H1 (cell line): ENCODE measurements around the gene MAP4K4. TPM values are rescaled to one million over a fixed set of nuclear protein-coding genes. Genes with fewer than 3 reads are reported as not detected.

Experiments used
- CTCF ChIA-PET: fragments of 300-600 bp; sonication (Branson Sonifier 250); formaldehyde crosslinking; loops from one replicate; lab custom pipeline; 2021; ENCODE audit not compliant: partially characterized antibody; lab: Charles Lee
- POLR2A ChIA-PET: fragments of 300-600 bp; sonication (Branson Sonifier 250); formaldehyde crosslinking; loops from one replicate; lab custom pipeline; 2021; ENCODE audit warnings: inconsistent platforms; ENCODE audit not compliant: partially characterized antibody; lab: Charles Lee
- DNase-seq, 2 experiments: peaks; one replicate each; pipeline versions ENCODE4 v3.0.0 to v3.0.0-alpha.2; 2010 to 2022; ENCODE audit warnings: low spot score in 2 of 2, low read depth in 1 of 2, mixed read lengths in 1 of 2
- FAIRE-seq: peaks from 2 replicates; lab custom pipeline; 2011; peaks lifted over from hg19 to GRCh38; lab: Jason Lieb, UNC
- H2AFZ ChIP-seq: 2 replicates; pipeline ENCODE4 v1.8.1; 2012; ENCODE audit warnings: low read length, inconsistent platforms
- H2AK5ac ChIP-seq: 2 replicates; pipeline ENCODE4 v1.6.1; 2013; ENCODE audit warnings: low read depth, low read length
- H2BK120ac ChIP-seq: replicated peaks from 2 replicates; pipeline ENCODE3; 2013; ENCODE audit warnings: low read depth, low read length, inconsistent platforms
- H2BK12ac ChIP-seq: 2 replicates; pipeline ENCODE4 v1.6.1; 2013; ENCODE audit warnings: low read depth, low read length
- H2BK15ac ChIP-seq: 2 replicates; pipeline ENCODE4 v1.6.1; 2013; ENCODE audit warnings: low read length
- H2BK20ac ChIP-seq: 2 replicates; pipeline ENCODE4 v1.6.1; 2013; ENCODE audit warnings: low read length
- H2BK5ac ChIP-seq: 2 replicates; pipeline ENCODE4 v1.6.1; 2013; ENCODE audit warnings: low read depth, low read length
- H3K14ac ChIP-seq: 2 replicates; pipeline ENCODE4 v1.6.1; 2013; ENCODE audit warnings: inconsistent platforms; ENCODE audit not compliant: insufficient read length
- H3K18ac ChIP-seq: 2 replicates; pipeline ENCODE4 v1.6.1; 2013; ENCODE audit warnings: low read length; ENCODE audit errors: extremely low read depth
- H3K23ac ChIP-seq: 2 replicates; pipeline ENCODE4 v1.6.1; 2013; ENCODE audit warnings: inconsistent platforms; ENCODE audit not compliant: insufficient read length
- H3K23me2 ChIP-seq: 2 replicates; pipeline ENCODE4 v1.6.1; 2013; ENCODE audit warnings: low read depth, low read length
- H3K27ac ChIP-seq: 2 replicates; pipeline ENCODE4 v1.6.1; 2011; ENCODE audit warnings: low read depth, low read length, inconsistent platforms
- H3K27me3 ChIP-seq, 4 experiments: replicated peaks in 1 of 4; 1 replicate in 1 of 4; 2 replicates in 3 of 4; pipeline versions ENCODE4 v1.6.1 to v1.8.1; 2011 to 2013; ENCODE audit warnings: low read length in 3 of 4, mild to moderate bottlenecking in 3 of 4, inconsistent platforms in 2 of 4, mixed read lengths in 2 of 4, moderate library complexity in 1 of 4; ENCODE audit not compliant: control insufficient read depth in 3 of 4, insufficient read depth in 3 of 4; ENCODE audit errors: extremely low read depth in 1 of 4
- H3K36me3 ChIP-seq, 4 experiments: 2 replicates each; pipeline versions ENCODE4 v1.6.1 to v1.8.1; 2011 to 2013; ENCODE audit warnings: mild to moderate bottlenecking in 4 of 4, low read length in 3 of 4, moderate library complexity in 2 of 4, control low read depth in 1 of 4, inconsistent platforms in 1 of 4; ENCODE audit not compliant: insufficient read depth in 4 of 4, control insufficient read depth in 2 of 4
- H3K4ac ChIP-seq: replicated peaks from 2 replicates; pipeline ENCODE3; 2013; ENCODE audit warnings: low read length, low read depth, mixed read lengths, inconsistent platforms; ENCODE audit not compliant: insufficient read length
- H3K4me1 ChIP-seq, 4 experiments: replicated peaks in 1 of 4; 1 replicate in 1 of 4; 2 replicates in 3 of 4; pipeline versions ENCODE4 v1.6.1 to v1.8.1; 2011 to 2013; ENCODE audit warnings: low read length in 3 of 4, inconsistent platforms in 2 of 4, mixed read lengths in 1 of 4; ENCODE audit not compliant: insufficient read depth in 4 of 4, control insufficient read depth in 3 of 4
- H3K4me2 ChIP-seq, 2 experiments: 2 replicates each; pipeline versions ENCODE4 v1.6.1 to v1.8.1; 2011 to 2013; ENCODE audit warnings: low read depth in 2 of 2, low read length in 2 of 2, control low read depth in 1 of 2, inconsistent platforms in 1 of 2, mild to moderate bottlenecking in 1 of 2; ENCODE audit not compliant: insufficient read depth in 1 of 2
- H3K4me3 ChIP-seq, 4 experiments: fragments of 200-600, 300-600 bp in 1 of 4; sonication (generic), shearing (Covaris generic), sonication (Bioruptor Twin) in 1 of 4; 2 replicates each; pipeline versions ENCODE4 v1.5.1 to v1.8.1; 2011 to 2016; ENCODE audit warnings: low read length in 4 of 4, low read depth in 3 of 4, control low read depth in 2 of 4, inconsistent platforms in 2 of 4, mild to moderate bottlenecking in 2 of 4, mixed read lengths in 1 of 4, moderate library complexity in 1 of 4; ENCODE audit not compliant: insufficient read depth in 2 of 4; ENCODE audit errors: extremely low read depth in 1 of 4
- H3K56ac ChIP-seq: replicated peaks from 2 replicates; pipeline ENCODE3; 2013; ENCODE audit warnings: low read depth, mild to moderate bottlenecking, mixed read lengths, low read length, inconsistent platforms; ENCODE audit not compliant: insufficient read length
- H3K79me1 ChIP-seq: 2 replicates; pipeline ENCODE4 v1.6.1; 2013; ENCODE audit warnings: low read depth, low read length, control low read depth
- H3K79me2 ChIP-seq, 2 experiments: 2 replicates each; pipeline versions ENCODE4 v1.6.1 to v1.8.1; 2012 to 2013; ENCODE audit warnings: low read length in 2 of 2, mild to moderate bottlenecking in 2 of 2, inconsistent platforms in 1 of 2; ENCODE audit not compliant: insufficient read depth in 2 of 2, control insufficient read depth in 1 of 2
- H3K9ac ChIP-seq, 4 experiments: replicated peaks in 1 of 4; 1 replicate in 1 of 4; 2 replicates in 3 of 4; pipeline versions ENCODE4 v1.6.1 to v1.8.1; 2011 to 2013; ENCODE audit warnings: low read depth in 3 of 4, low read length in 3 of 4, control low read depth in 2 of 4, mild to moderate bottlenecking in 2 of 4, moderate library complexity in 2 of 4, inconsistent platforms in 1 of 4; ENCODE audit errors: extremely low read depth in 1 of 4
- H3K9me3 ChIP-seq, 2 experiments: 2 replicates each; pipeline versions ENCODE4 v1.6.1 to v1.8.1; 2012 to 2013; ENCODE audit warnings: mild to moderate bottlenecking in 2 of 2, moderate library complexity in 2 of 2, control low read depth in 1 of 2, inconsistent platforms in 1 of 2, low read depth in 1 of 2, low read length in 1 of 2, mixed read lengths in 1 of 2; ENCODE audit not compliant: insufficient read depth in 2 of 2
- H4K20me1 ChIP-seq, 2 experiments: replicated peaks in 1 of 2; 2 replicates each; pipeline versions ENCODE3 to v1.8.1; 2011 to 2013; ENCODE audit warnings: inconsistent platforms in 2 of 2, low read length in 2 of 2, mild to moderate bottlenecking in 1 of 2; ENCODE audit not compliant: insufficient read depth in 2 of 2, control insufficient read depth in 1 of 2
- H4K5ac ChIP-seq: 2 replicates; pipeline ENCODE4 v1.6.1; 2013; ENCODE audit warnings: low read length, low read depth, mixed read lengths, inconsistent platforms; ENCODE audit not compliant: insufficient read length
- H4K8ac ChIP-seq: 2 replicates; pipeline ENCODE4 v1.8.0; 2013; ENCODE audit warnings: mild to moderate bottlenecking, moderate library complexity, low read length, inconsistent platforms; ENCODE audit not compliant: insufficient read depth; ENCODE audit errors: extremely low read depth
- H4K91ac ChIP-seq: replicated peaks from 2 replicates; pipeline ENCODE3; 2013; ENCODE audit warnings: low read length, mixed read lengths, inconsistent platforms; ENCODE audit not compliant: insufficient read length
- ASH2L ChIP-seq: fragments of 200-600, 300-600 bp; sonication (generic); IDR thresholded peaks from one replicate; pipeline ENCODE4 v1.7.1; 2017; ENCODE audit warnings: low read length
- CBX5 ChIP-seq: fragments of 300-800, 300-1000 bp; sonication (generic); IDR thresholded peaks from 2 replicates; pipeline ENCODE4 v1.7.1; 2016; ENCODE audit warnings: antibody characterized with exemption, low read length, low read depth
- EGR1 ChIP-seq: IDR thresholded peaks from 2 replicates; pipeline ENCODE4 v1.6.1; 2011; ENCODE audit warnings: low read depth, low read length, borderline replicate concordance
- EZH2 ChIP-seq: fragments of 200-600 bp; sonication (generic); IDR thresholded peaks from 2 replicates; pipeline ENCODE4 v1.7.1; 2012; ENCODE audit warnings: low read depth, mild to moderate bottlenecking, moderate library complexity, low read length, inconsistent platforms; ENCODE audit not compliant: severe bottlenecking
- FOSL1 ChIP-seq: IDR thresholded peaks from 2 replicates; pipeline ENCODE4 v1.6.1; 2011; ENCODE audit warnings: mild to moderate bottlenecking, low read depth, low read length, moderate library complexity; ENCODE audit not compliant: insufficient read depth
- HDAC2 ChIP-seq, 2 experiments: fragments of 300-600 bp in 1 of 2; sonication (generic) in 1 of 2; IDR thresholded peaks; 2 replicates each; pipeline ENCODE4 v1.6.1; 2011 to 2012; ENCODE audit warnings: low read depth in 2 of 2, low read length in 2 of 2, mild to moderate bottlenecking in 2 of 2, moderate library complexity in 2 of 2, borderline replicate concordance in 1 of 2, inconsistent platforms in 1 of 2
- POU5F1 ChIP-seq: IDR thresholded peaks from 2 replicates; pipeline ENCODE4 v1.6.1; 2011; ENCODE audit warnings: low read depth, mild to moderate bottlenecking, low read length, moderate library complexity
- SAP30 ChIP-seq: fragments of 300-600 bp; sonication (generic); IDR thresholded peaks from 2 replicates; pipeline ENCODE4 v1.7.1; 2012; ENCODE audit warnings: low read length, moderate library complexity, mild to moderate bottlenecking, inconsistent platforms; ENCODE audit not compliant: insufficient read depth, insufficient replicate concordance
- SP1 ChIP-seq: IDR thresholded peaks from 2 replicates; pipeline ENCODE4 v1.6.1; 2011; ENCODE audit warnings: low read depth, low read length
- TAF7 ChIP-seq: optimal IDR thresholded peaks from 2 replicates; pipeline ENCODE3; 2011; ENCODE audit warnings: low read depth, mild to moderate bottlenecking, inconsistent platforms, low read length, moderate library complexity, borderline replicate concordance
- TCF12 ChIP-seq: IDR thresholded peaks from 2 replicates; pipeline ENCODE4 v1.6.1; 2011; ENCODE audit warnings: low read depth, mild to moderate bottlenecking, low read length
- TEAD4 ChIP-seq: IDR thresholded peaks from 2 replicates; pipeline ENCODE4 v1.6.1; 2012; ENCODE audit warnings: low read depth, low read length, inconsistent platforms, mixed read lengths
- WGBS, 2 experiments: shearing (Covaris generic) in 1 of 2; methylation state at CpG; one replicate each; pipeline versions ENCODE4 v1.1.6 to v1.1.7; 2013 to 2015; ENCODE audit warnings: low lambda C conversion rate in 2 of 2, mixed read lengths in 2 of 2, inconsistent platforms in 1 of 2, low coverage in 1 of 2, missing lambda C conversion rate in 1 of 2; ENCODE audit not compliant: insufficient replicate concordance in 2 of 2, insufficient coverage in 1 of 2, insufficient read length in 1 of 2; ENCODE audit errors: extremely low coverage in 1 of 2, missing lambda C conversion rate in 1 of 2; 5-methylcytosine and 5-hydroxymethylcytosine counted together
- polyA plus RNA-seq, 7 experiments: library from polyadenylated mRNA; depleted of rRNA in 3 of 7; stranded (reverse) in 5 of 7; unstranded in 2 of 7; fragments of >200 nt in 5 of 7; fragments of 200-250 nt in 2 of 7; gene quantifications; 1 replicate in 5 of 7; 2 replicates in 1 of 7; 4 replicates in 1 of 7; pipeline versions ENCODE4 v1.2.1 to v1.2.3, GENCODE V29; 2011 to 2013; ENCODE audit warnings: missing spikeins in 2 of 7, mixed read lengths in 2 of 7
- total RNA-seq: library from RNA; stranded (reverse); fragmentation: NEBNext Ultra II Directional; extraction: Animal tissue kit (Norgen Biotek cat#: 25700); gene quantifications from 2 replicates; pipeline ENCODE4 v1.2.1, GENCODE V29; 2021

Gene MAP4K4
- total and polyA plus RNA-seq, 2 of the 8 experiments (the other 6 are each of a cell fraction or from before 2014, with no cell fraction given): 53.2 to 138 TPM

DNA sequence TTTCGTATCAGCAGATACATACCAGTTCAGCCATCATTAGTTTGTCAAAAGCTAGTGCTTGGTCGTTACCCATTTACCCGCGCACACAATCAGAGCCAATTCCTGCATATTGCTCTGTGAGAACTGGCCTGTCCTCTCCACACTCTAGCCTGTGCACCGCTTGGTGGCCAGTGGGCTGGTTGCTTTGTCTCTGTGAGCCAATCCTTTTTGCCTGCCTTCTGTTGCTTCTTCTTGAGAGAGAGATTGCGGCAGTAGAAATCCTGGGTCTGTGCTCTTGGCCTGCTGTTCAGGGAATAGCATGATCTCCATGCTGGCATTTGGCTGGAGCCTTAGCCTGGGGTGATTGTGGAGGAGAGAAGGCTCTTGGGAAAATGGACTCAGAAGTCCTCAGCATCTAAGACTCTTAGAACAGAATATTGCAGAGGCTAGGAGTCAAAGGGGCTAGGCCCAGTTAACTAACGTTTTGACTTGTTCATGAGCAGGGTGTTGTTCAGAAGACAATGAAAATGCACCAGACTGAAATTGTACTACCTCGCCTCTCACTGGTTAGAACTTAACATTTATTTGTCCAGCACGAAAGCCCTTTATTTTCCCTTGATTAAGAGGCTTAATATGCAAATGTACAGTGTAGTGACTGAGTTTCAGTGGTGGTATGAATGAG is 37.1 kb downstream of the MAP4K4 start:
- H3K27ac ChIP-seq: no peak overlapping the region
- H4K5ac ChIP-seq: no peak overlapping the region
- H2BK12ac ChIP-seq: no peak overlapping the region
- peak overlapping the region; percentile 2 for H3K4ac ChIP-seq
- H4K8ac ChIP-seq: no peak overlapping the region
- peaks cover 28% of the 10 kb centered on the region for H3K79me1 ChIP-seq
- no peak overlapping the region for H3K56ac ChIP-seq
- peaks cover 25 to 97% of the 10 kb centered on the region in 2 experiments for H3K79me2 ChIP-seq
- H2BK15ac ChIP-seq: 0 out of 2 replicates have a peak overlapping the region, but pooled peaks have one; percentile 61
- H3K23me2 ChIP-seq: no peaks in the 10 kb centered on the region
- ChIA-PET CTCF (interaction anchor here (1.2 to 2.6 kb wide), 3 partner anchors 9 to 315 kb away, joined by 3 to 8 read pairs (median 6); no protein-coding TSS in a partner anchor), POLR2A (interaction anchor here (0.7 to 1.4 kb wide), 2 partner anchors 17 to 93 kb away, joined by 3 to 4 read pairs; no protein-coding TSS in a partner anchor)
- H3K9me3 ChIP-seq: no peaks in the 10 kb centered on the region
- DNase-seq: no peak
- no peaks in the 10 kb centered on the region for H3K27me3 ChIP-seq
- H3K4me1 ChIP-seq: peaks cover 0 to 11% (median 8%) of the 10 kb centered on the region in 4 experiments; a peak in 5 of 7 replicates
- no peak overlapping the region for H2BK120ac ChIP-seq
- peaks cover 23 to 41% of the 10 kb centered on the region in 2 experiments for H4K20me1 ChIP-seq
- no peak overlapping the region for H2BK20ac ChIP-seq
- no peak overlapping the region for H3K14ac ChIP-seq
- no peak overlapping the region for H3K23ac ChIP-seq
- peak overlapping the region; percentile 19; the same call in 1 of the 2 replicates for H3K18ac ChIP-seq
- H2AFZ ChIP-seq: no peak overlapping the region
- H3K4me2 ChIP-seq: no peak overlapping the region
- H3K36me3 ChIP-seq: no peaks in the 10 kb centered on the region
- no peak overlapping the region for H2BK5ac ChIP-seq
- no peak overlapping the region for H2AK5ac ChIP-seq
- H4K91ac ChIP-seq: no peak overlapping the region
- 87% methylated on average over 9 of the region's 9 CpGs; no CpG with 5 or more reads in 1 of the 2 experiments for WGBS, 2 experiments
- H3K9ac ChIP-seq: no peak overlapping the region
- H3K4me3 ChIP-seq: no peak overlapping the region
- no peak for FAIRE-seq
- TF ChIP-seq FOSL1 (no peak), POU5F1 (no peak), HDAC2 (IDR thresholded peaks at IDR 0.05; ENCODE audit: borderline replicate concordance in 1 of 2, low read depth in 2 of 2, low read length in 2 of 2) (no peak), TEAD4 (no peak), EGR1 (no peak), ASH2L (no peak), TAF7 (no peak), SAP30 (no peak), TCF12 (no peak), EZH2 (no peak), SP1 (no peak), CBX5 (no peak)
